Ovary (tissue), 3 donors: ENCODE results near the gene DNM1L.

Source experiments
- EP300 ChIP-seq: sonication (generic); formaldehyde crosslinking; IDR thresholded peaks from one replicate; pipeline ENCODE4 v1.6.1; 2017; ENCODE audit warnings: antibody characterized with exemption
- TF ChIP-seq, protein P1 (sequence below), 3 donors: fragments of 450-650 bp in 2 of 3; fragments of 200-600 bp in 1 of 3; IDR thresholded peaks; one replicate each; pipeline versions ENCODE4 v1.5.1 to v1.8.0; 2016 to 2022; ENCODE audit warnings: antibody characterized with exemption in 3 of 3, mild to moderate bottlenecking in 1 of 3
- donor health status: DM: no; HTN: no; CAD: no.

DNA sequence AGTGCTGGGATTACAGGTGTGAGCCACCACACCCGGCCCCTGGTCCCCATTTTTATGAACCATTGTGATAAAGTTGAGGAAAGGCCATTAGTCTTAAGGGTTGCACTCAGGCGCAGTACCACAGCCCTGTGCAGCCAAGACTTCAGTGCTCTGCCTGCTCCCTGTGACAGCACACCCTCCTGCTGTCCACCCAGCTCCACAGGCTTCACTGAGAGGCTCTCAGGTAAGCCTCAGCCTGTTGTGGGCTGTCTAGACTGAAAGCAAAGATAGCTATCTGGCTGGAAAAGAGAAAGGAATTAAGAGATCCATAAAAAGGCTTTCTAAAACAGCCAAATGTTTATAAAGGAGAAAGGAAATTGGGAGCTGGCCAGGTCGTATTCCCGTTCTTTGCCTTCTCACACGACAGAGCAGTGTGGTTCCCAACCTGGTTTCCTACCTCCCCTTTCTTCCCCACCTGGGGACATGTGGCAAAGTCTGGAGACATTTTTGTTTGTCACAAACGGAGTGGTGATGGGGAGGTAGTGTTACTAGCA, 19.1 kb upstream of the DNM1L start:
- TF ChIP-seq, protein P1, sequence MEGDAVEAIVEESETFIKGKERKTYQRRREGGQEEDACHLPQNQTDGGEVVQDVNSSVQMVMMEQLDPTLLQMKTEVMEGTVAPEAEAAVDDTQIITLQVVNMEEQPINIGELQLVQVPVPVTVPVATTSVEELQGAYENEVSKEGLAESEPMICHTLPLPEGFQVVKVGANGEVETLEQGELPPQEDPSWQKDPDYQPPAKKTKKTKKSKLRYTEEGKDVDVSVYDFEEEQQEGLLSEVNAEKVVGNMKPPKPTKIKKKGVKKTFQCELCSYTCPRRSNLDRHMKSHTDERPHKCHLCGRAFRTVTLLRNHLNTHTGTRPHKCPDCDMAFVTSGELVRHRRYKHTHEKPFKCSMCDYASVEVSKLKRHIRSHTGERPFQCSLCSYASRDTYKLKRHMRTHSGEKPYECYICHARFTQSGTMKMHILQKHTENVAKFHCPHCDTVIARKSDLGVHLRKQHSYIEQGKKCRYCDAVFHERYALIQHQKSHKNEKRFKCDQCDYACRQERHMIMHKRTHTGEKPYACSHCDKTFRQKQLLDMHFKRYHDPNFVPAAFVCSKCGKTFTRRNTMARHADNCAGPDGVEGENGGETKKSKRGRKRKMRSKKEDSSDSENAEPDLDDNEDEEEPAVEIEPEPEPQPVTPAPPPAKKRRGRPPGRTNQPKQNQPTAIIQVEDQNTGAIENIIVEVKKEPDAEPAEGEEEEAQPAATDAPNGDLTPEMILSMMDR (IDR thresholded peaks at IDR 0.05), result no peak
- no peak for TF ChIP-seq EP300
